Measurements from ENCODE around the gene ABCF2.

DNA sequence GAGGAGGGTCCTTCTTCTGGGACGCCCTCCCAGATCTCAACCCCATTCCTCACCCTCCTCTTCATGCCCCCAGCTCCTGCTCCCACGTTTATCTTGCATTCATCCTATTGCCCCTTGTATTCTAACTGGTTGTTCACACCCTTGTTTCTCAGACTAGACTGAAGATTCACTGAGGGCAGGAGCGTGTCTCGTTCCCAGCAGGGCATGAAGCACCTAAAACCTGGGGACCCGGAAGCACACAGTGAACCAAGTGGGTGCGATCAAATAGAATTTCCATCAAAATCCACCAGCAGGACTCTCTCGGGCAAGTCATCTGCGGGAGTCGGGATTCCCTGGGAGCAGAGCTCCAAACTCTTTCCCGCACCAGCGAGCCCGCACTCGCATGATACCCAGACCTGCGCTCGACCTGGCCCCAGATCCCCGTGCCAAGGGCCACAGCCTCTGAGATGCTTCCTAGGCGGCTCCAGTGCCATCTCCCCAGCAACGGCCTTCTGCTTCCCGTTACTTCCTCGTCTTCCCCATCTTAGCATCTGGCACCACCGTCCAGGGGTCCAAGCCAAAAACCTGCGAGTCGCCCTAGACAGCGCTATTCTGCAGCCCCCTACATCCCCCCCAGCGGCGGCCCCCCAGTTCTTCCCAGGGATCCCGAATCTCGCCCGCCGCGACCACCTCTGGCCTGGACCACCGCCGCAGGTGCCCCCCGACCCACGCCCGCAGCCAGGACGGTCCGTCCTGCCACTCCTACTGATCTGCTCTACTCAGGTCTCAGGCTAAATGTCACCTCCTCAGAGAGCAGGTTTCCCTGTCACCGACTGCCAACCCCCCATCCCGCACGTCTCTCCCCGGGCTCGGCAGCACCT is 53.4 kb downstream of the ABCF2 start:
- TF ChIP-seq, protein P1, sequence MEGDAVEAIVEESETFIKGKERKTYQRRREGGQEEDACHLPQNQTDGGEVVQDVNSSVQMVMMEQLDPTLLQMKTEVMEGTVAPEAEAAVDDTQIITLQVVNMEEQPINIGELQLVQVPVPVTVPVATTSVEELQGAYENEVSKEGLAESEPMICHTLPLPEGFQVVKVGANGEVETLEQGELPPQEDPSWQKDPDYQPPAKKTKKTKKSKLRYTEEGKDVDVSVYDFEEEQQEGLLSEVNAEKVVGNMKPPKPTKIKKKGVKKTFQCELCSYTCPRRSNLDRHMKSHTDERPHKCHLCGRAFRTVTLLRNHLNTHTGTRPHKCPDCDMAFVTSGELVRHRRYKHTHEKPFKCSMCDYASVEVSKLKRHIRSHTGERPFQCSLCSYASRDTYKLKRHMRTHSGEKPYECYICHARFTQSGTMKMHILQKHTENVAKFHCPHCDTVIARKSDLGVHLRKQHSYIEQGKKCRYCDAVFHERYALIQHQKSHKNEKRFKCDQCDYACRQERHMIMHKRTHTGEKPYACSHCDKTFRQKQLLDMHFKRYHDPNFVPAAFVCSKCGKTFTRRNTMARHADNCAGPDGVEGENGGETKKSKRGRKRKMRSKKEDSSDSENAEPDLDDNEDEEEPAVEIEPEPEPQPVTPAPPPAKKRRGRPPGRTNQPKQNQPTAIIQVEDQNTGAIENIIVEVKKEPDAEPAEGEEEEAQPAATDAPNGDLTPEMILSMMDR (IDR thresholded peaks at IDR 0.05): no peak
- no peak for TF ChIP-seq POLR2AphosphoS5 (IDR thresholded peaks at IDR 0.05)

Measured in upper lobe of left lung (tissue), 4 donors.